Trophoblast cell (in vitro differentiated cells and primary cell): ENCODE measurements around the gene VEGFC.

ENCODE experiments used
- DNase-seq, 2 donors: peaks; one replicate each; pipeline ENCODE4 v3.0.0-alpha.2; 2016
- H2AFZ ChIP-seq: 2 replicates; pipeline ENCODE4 v1.6.1; 2013; ENCODE audit warnings: low read length, moderate library complexity, mild to moderate bottlenecking; ENCODE audit not compliant: insufficient read depth, poor library complexity
- H2AK5ac ChIP-seq: 2 replicates; pipeline ENCODE4 v1.6.1; 2013; ENCODE audit warnings: mild to moderate bottlenecking, low read length
- H2BK120ac ChIP-seq: 2 replicates; pipeline ENCODE4 v1.6.1; 2013; ENCODE audit warnings: low read length, mild to moderate bottlenecking, moderate library complexity; ENCODE audit not compliant: insufficient read depth, poor library complexity
- H2BK12ac ChIP-seq: 2 replicates; pipeline ENCODE4 v1.6.1; 2013; ENCODE audit warnings: mild to moderate bottlenecking, low read length, moderate library complexity
- H2BK5ac ChIP-seq: 2 replicates; pipeline ENCODE4 v1.6.1; 2013; ENCODE audit warnings: low read length, low read depth, moderate library complexity, mild to moderate bottlenecking; ENCODE audit not compliant: poor library complexity
- H3K14ac ChIP-seq: 2 replicates; pipeline ENCODE4 v1.6.1; 2013; ENCODE audit warnings: mild to moderate bottlenecking, low read length
- H3K18ac ChIP-seq: 2 replicates; pipeline ENCODE4 v1.6.1; 2013; ENCODE audit warnings: mild to moderate bottlenecking, low read length
- H3K23ac ChIP-seq: 2 replicates; pipeline ENCODE4 v1.6.1; 2013; ENCODE audit warnings: low read length
- H3K27ac ChIP-seq: 2 replicates; pipeline ENCODE4 v1.5.1; 2013; ENCODE audit warnings: low read depth, mild to moderate bottlenecking, inconsistent platforms, low read length, moderate library complexity
- H3K27me3 ChIP-seq: 2 replicates; pipeline ENCODE4 v1.6.1; 2013; ENCODE audit warnings: inconsistent platforms, mild to moderate bottlenecking, low read length, moderate library complexity; ENCODE audit not compliant: insufficient read depth
- H3K36me3 ChIP-seq, 2 experiments: 1 replicate in 1 of 2; 2 replicates in 1 of 2; pipeline ENCODE4 v1.6.1; 2013; ENCODE audit warnings: low read length in 2 of 2, mild to moderate bottlenecking in 2 of 2, moderate library complexity in 1 of 2; ENCODE audit not compliant: insufficient read depth in 2 of 2, control insufficient read depth in 1 of 2
- H3K4ac ChIP-seq: 2 replicates; pipeline ENCODE4 v1.6.1; 2013; ENCODE audit warnings: low read depth, mild to moderate bottlenecking, low read length, moderate library complexity
- H3K4me1 ChIP-seq, 2 experiments: 1 replicate in 1 of 2; 2 replicates in 1 of 2; pipeline ENCODE4 v1.6.1; 2013; ENCODE audit warnings: low read length in 2 of 2, mild to moderate bottlenecking in 2 of 2, moderate library complexity in 1 of 2; ENCODE audit not compliant: insufficient read depth in 2 of 2, control insufficient read depth in 1 of 2
- H3K4me2 ChIP-seq: 2 replicates; pipeline ENCODE4 v1.6.1; 2013; ENCODE audit warnings: inconsistent platforms, mild to moderate bottlenecking, low read length, moderate library complexity
- H3K4me3 ChIP-seq: 2 replicates; pipeline ENCODE4 v1.5.1; 2013; ENCODE audit warnings: mild to moderate bottlenecking, low read depth, low read length, inconsistent platforms
- H3K79me1 ChIP-seq: one replicate; pipeline ENCODE4 v1.6.1; 2013; ENCODE audit warnings: low read length
- H3K79me2 ChIP-seq: 2 replicates; pipeline ENCODE4 v1.6.1; 2013; ENCODE audit warnings: low read length, mild to moderate bottlenecking; ENCODE audit not compliant: control insufficient read depth, insufficient read depth, poor library complexity
- H3K9ac ChIP-seq: 2 replicates; pipeline ENCODE4 v1.6.1; 2013; ENCODE audit warnings: mild to moderate bottlenecking, low read length
- H3K9me3 ChIP-seq: 2 replicates; pipeline ENCODE4 v1.6.1; 2013; ENCODE audit warnings: low read depth, mild to moderate bottlenecking, control low read depth, inconsistent platforms, low read length; ENCODE audit not compliant: insufficient read depth
- H4K12ac ChIP-seq: 2 replicates; pipeline ENCODE4 v1.6.1; 2013; ENCODE audit warnings: low read depth, mild to moderate bottlenecking, low read length, moderate library complexity
- H4K8ac ChIP-seq: 2 replicates; pipeline ENCODE4 v1.6.1; 2013; ENCODE audit warnings: low read depth, mild to moderate bottlenecking, low read length, moderate library complexity
- H4K91ac ChIP-seq: one replicate; pipeline ENCODE4 v1.6.1; 2013; ENCODE audit warnings: low read depth, mild to moderate bottlenecking, low read length, moderate library complexity
- WGBS: extraction: QIAGEN DNeasy Blood & Tissue Kit; methylation state at CpG from one replicate; pipeline ENCODE4 v1.1.7; 2013; ENCODE audit warnings: missing lambda C conversion rate; ENCODE audit not compliant: insufficient read length, insufficient coverage; ENCODE audit errors: extremely low coverage; 5-methylcytosine and 5-hydroxymethylcytosine counted together

Gene VEGFC

GRCh38 chr4:176758731-176759130, 34.0 kb downstream of the VEGFC start:
- no peaks in the 10 kb centered on the region for H3K27me3 ChIP-seq
- no peak overlapping the region for H4K12ac ChIP-seq
- H3K14ac ChIP-seq: no peak overlapping the region
- no peak overlapping the region for H2AFZ ChIP-seq
- no peak overlapping the region for H3K23ac ChIP-seq
- no peak overlapping the region for H4K8ac ChIP-seq
- H3K4me1 ChIP-seq: no peaks in the 10 kb centered on the region
- H2AK5ac ChIP-seq: no peak overlapping the region
- H3K27ac ChIP-seq: no peak overlapping the region
- DNase-seq: no peak
- H3K9me3 ChIP-seq: no peaks in the 10 kb centered on the region
- no CpG with 5 or more reads among the region's 2 CpGs for WGBS
- H2BK12ac ChIP-seq: no peak overlapping the region
- no peak overlapping the region for H2BK120ac ChIP-seq
- H3K4me3 ChIP-seq: no peak overlapping the region
- no peaks in the 10 kb centered on the region for H3K36me3 ChIP-seq
- no peak overlapping the region for H4K91ac ChIP-seq
- H3K79me2 ChIP-seq: no peaks in the 10 kb centered on the region
- no peak overlapping the region for H3K18ac ChIP-seq
- no peak overlapping the region for H3K9ac ChIP-seq
- H3K4ac ChIP-seq: no peak overlapping the region
- H2BK5ac ChIP-seq: no peak overlapping the region
- H3K4me2 ChIP-seq: no peak overlapping the region
- no peaks in the 10 kb centered on the region for H3K79me1 ChIP-seq

- WGBS: no CpG with 5 or more reads among the region's 4 CpGs
- Histone ChIP-seq H3K27ac (no peak overlapping the region), H2AK5ac (no peak overlapping the region), H3K79me1 (no peaks in the 10 kb centered on the region), H3K4me2 (no peak overlapping the region), H2AFZ (no peak overlapping the region), H4K12ac (no peak overlapping the region), H3K4ac (no peak overlapping the region), H3K9me3 (no peaks in the 10 kb centered on the region), H2BK120ac (no peak overlapping the region), H2BK5ac (no peak overlapping the region), H3K14ac (no peak overlapping the region), H3K9ac (no peak overlapping the region), H3K27me3 (no peaks in the 10 kb centered on the region), H3K4me3 (no peak overlapping the region), H3K18ac (no peak overlapping the region), H3K4me1 (no peaks in the 10 kb centered on the region), H4K91ac (no peak overlapping the region), H3K36me3 (no peaks in the 10 kb centered on the region), H2BK12ac (no peak overlapping the region), H3K79me2 (no peaks in the 10 kb centered on the region), H4K8ac (no peak overlapping the region), H3K23ac (no peak overlapping the region)
- no peak for DNase-seq
These were observed 34.4 kb downstream of the VEGFC start for GRCh38 chr4:176758323-176758722.

- Histone ChIP-seq H4K12ac (no peak overlapping the region), H3K4ac (no peak overlapping the region), H3K79me2 (no peaks in the 10 kb centered on the region), H3K27me3 (no peaks in the 10 kb centered on the region), H3K79me1 (no peaks in the 10 kb centered on the region), H2BK12ac (no peak overlapping the region), H3K4me2 (no peak overlapping the region), H3K23ac (no peak overlapping the region), H3K36me3 (no peaks in the 10 kb centered on the region), H3K14ac (no peak overlapping the region), H2BK120ac (no peak overlapping the region), H2BK5ac (no peak overlapping the region), H3K9me3 (no peaks in the 10 kb centered on the region), H2AK5ac (no peak overlapping the region), H4K91ac (no peak overlapping the region), H3K27ac (no peak overlapping the region), H3K9ac (no peak overlapping the region), H3K4me1 (no peaks in the 10 kb centered on the region), H4K8ac (no peak overlapping the region), H3K18ac (no peak overlapping the region), H3K4me3 (no peak overlapping the region), H2AFZ (no peak overlapping the region)
- WGBS: no CpG with 5 or more reads among the region's 2 CpGs
- no peak for DNase-seq
These were observed 37.1 kb downstream of the VEGFC start for GRCh38 chr4:176755613-176756012.

GRCh38 chr4:176755001-176755400, 37.7 kb downstream of the VEGFC start:
- Histone ChIP-seq H3K79me2 (no peaks in the 10 kb centered on the region), H3K14ac (no peak overlapping the region), H2BK12ac (no peak overlapping the region), H4K91ac (no peak overlapping the region), H3K79me1 (no peaks in the 10 kb centered on the region), H4K12ac (no peak overlapping the region), H3K4me1 (no peaks in the 10 kb centered on the region), H3K23ac (no peak overlapping the region), H3K36me3 (no peaks in the 10 kb centered on the region), H3K4ac (no peak overlapping the region), H3K4me3 (no peak overlapping the region), H2BK120ac (no peak overlapping the region), H3K27ac (no peak overlapping the region), H4K8ac (no peak overlapping the region), H3K18ac (no peak overlapping the region), H2AFZ (no peak overlapping the region), H3K27me3 (no peaks in the 10 kb centered on the region), H3K9me3 (no peaks in the 10 kb centered on the region), H3K9ac (no peak overlapping the region), H2BK5ac (no peak overlapping the region), H3K4me2 (no peak overlapping the region), H2AK5ac (no peak overlapping the region)
- WGBS: no CpG with 5 or more reads among the region's 2 CpGs
- no peak for DNase-seq
